ENCODE data around the gene BTG2.

DNA sequence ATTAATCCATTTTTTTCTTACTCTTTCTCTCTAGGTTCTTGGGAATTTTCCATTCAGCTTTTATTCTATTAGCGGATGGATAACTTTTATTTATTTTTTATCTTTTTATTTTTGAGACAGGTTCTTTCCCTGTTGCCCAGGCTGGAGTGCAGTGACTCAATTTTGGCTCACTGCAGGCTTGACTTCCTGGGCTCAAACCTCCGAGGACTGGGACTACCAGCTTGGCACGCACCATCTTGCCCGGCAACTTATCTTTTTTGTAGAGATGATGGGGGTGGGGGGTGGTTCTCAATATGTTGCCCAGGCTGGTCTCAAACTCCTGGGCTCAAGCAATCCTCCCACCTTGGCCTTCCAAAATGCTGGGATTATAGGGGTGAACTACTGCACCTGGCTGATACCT lies 39.8 kb upstream of the BTG2 start:
- TF ChIP-seq, protein P1, sequence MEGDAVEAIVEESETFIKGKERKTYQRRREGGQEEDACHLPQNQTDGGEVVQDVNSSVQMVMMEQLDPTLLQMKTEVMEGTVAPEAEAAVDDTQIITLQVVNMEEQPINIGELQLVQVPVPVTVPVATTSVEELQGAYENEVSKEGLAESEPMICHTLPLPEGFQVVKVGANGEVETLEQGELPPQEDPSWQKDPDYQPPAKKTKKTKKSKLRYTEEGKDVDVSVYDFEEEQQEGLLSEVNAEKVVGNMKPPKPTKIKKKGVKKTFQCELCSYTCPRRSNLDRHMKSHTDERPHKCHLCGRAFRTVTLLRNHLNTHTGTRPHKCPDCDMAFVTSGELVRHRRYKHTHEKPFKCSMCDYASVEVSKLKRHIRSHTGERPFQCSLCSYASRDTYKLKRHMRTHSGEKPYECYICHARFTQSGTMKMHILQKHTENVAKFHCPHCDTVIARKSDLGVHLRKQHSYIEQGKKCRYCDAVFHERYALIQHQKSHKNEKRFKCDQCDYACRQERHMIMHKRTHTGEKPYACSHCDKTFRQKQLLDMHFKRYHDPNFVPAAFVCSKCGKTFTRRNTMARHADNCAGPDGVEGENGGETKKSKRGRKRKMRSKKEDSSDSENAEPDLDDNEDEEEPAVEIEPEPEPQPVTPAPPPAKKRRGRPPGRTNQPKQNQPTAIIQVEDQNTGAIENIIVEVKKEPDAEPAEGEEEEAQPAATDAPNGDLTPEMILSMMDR (IDR thresholded peaks at IDR 0.05) = no peak
- TF ChIP-seq POLR2A (IDR thresholded peaks at IDR 0.05) = no peak
